HL-60 (cell line): ENCODE data around the gene SUN5.

Experiments
- TF ChIP-seq, protein P1 (sequence below): IDR thresholded peaks from one replicate; pipeline ENCODE4 v1.5.1; 2011; ENCODE audit warnings: low read length, control low read depth, inconsistent platforms; ENCODE audit not compliant: insufficient read depth
- TF ChIP-seq, protein P2 (sequence below): IDR thresholded peaks from 2 replicates; pipeline ENCODE4 v1.6.1; 2012; ENCODE audit warnings: low read depth; ENCODE audit not compliant: insufficient replicate concordance

DNA sequence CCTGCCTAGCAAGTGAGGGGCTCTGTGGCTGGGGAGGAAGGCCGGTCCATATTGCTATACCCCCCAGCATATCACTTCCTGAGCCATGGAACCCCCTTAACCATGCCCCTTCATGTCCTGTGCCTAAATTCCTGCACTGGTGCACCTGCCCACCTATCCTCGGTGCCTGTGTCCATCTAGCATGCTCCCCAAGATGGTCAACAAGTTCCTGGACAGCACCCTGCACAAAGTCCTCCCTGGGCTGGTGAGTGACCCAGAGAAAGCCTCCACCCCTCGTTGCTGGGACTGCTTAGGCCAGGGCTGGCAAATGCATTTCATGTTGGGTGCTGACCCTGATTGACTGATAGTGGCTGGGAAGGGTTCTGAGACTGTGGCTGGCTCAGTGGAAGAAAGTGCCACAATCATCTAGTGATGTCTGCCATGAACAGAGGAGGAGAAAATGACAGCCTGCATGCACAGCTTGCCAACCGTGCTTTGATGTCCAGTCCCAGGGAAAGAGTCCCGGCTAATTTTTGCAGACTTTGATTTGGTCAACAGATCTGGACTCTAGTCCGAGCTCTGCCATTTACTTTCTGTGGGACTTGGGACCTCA, 30.8 kb upstream of the SUN5 start:
- TF ChIP-seq, protein P1, sequence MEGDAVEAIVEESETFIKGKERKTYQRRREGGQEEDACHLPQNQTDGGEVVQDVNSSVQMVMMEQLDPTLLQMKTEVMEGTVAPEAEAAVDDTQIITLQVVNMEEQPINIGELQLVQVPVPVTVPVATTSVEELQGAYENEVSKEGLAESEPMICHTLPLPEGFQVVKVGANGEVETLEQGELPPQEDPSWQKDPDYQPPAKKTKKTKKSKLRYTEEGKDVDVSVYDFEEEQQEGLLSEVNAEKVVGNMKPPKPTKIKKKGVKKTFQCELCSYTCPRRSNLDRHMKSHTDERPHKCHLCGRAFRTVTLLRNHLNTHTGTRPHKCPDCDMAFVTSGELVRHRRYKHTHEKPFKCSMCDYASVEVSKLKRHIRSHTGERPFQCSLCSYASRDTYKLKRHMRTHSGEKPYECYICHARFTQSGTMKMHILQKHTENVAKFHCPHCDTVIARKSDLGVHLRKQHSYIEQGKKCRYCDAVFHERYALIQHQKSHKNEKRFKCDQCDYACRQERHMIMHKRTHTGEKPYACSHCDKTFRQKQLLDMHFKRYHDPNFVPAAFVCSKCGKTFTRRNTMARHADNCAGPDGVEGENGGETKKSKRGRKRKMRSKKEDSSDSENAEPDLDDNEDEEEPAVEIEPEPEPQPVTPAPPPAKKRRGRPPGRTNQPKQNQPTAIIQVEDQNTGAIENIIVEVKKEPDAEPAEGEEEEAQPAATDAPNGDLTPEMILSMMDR, result no peak
- TF ChIP-seq, protein P2, sequence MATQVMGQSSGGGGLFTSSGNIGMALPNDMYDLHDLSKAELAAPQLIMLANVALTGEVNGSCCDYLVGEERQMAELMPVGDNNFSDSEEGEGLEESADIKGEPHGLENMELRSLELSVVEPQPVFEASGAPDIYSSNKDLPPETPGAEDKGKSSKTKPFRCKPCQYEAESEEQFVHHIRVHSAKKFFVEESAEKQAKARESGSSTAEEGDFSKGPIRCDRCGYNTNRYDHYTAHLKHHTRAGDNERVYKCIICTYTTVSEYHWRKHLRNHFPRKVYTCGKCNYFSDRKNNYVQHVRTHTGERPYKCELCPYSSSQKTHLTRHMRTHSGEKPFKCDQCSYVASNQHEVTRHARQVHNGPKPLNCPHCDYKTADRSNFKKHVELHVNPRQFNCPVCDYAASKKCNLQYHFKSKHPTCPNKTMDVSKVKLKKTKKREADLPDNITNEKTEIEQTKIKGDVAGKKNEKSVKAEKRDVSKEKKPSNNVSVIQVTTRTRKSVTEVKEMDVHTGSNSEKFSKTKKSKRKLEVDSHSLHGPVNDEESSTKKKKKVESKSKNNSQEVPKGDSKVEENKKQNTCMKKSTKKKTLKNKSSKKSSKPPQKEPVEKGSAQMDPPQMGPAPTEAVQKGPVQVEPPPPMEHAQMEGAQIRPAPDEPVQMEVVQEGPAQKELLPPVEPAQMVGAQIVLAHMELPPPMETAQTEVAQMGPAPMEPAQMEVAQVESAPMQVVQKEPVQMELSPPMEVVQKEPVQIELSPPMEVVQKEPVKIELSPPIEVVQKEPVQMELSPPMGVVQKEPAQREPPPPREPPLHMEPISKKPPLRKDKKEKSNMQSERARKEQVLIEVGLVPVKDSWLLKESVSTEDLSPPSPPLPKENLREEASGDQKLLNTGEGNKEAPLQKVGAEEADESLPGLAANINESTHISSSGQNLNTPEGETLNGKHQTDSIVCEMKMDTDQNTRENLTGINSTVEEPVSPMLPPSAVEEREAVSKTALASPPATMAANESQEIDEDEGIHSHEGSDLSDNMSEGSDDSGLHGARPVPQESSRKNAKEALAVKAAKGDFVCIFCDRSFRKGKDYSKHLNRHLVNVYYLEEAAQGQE, result no peak
